ENCODE results near the gene GRHL1. TPM values are rescaled to one million over a fixed set of nuclear protein-coding genes. Genes with fewer than 3 reads are reported as not detected.

Gene GRHL1
- total and polyA plus RNA-seq, 2 of the 4 experiments (the other 2 are of a cell fraction) = 0.18 to 0.21 TPM

DNA sequence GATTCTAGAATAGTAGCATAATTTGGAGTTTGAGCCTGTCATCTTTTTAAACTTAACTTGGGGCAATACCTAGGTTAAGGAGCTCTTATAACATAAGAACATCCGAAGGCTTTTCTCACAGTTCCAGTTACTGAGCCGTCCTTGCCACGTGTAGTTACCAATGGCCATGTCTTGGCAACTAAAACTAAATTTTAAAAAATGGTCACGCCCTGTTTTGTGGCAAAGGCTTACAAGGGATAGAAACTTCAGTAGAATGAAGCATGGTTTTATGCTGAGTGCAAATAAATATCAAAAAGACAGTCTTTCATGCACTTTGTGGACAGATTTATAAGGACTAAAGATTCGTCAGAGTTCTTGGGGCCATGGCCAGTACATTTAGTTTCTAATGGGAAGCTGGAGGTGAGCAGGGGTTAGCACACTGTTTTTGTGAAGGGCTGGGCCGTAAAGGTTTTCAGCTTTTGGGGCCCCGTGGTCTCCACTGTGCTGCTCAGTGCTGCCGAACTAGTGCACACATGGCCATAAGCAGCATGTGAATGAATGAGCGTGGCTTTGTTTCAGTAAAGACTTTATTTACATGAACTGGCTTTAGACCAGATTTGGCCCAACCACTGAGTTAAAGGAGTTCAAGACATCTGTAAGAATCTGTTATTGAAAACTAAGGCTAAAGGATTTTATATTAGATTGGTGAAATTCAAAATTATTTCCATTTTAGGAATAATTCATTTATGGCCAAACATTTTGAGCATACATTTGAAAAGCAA lies 41.1 kb downstream of the GRHL1 start:
- no peak overlapping the region for H3K4me3 ChIP-seq (ENCODE audit: insufficient read depth, low read depth, low read length)
- H2AFZ ChIP-seq (replicated peaks; ENCODE audit: low read length, poor library complexity) = no peak overlapping the region
- ChIA-PET POLR2A (ENCODE audit: unreplicated experiment) (no interaction called here), CTCF (interaction anchor here (1.0 kb wide), 1 partner anchor 8 kb away, joined by 4 read pairs; no protein-coding TSS in a partner anchor)
- H4K20me1 ChIP-seq (ENCODE audit: insufficient read depth, low read length) = no peaks in the 10 kb centered on the region
- no peak overlapping the region for H2BK120ac ChIP-seq (ENCODE audit: low read depth, low read length)
- H3K4ac ChIP-seq (ENCODE audit: low read depth, low read length) = no peak overlapping the region
- DNase-seq (no peak), ATAC-seq (ENCODE audit: low read depth) (no peak)
- no peaks in the 10 kb centered on the region for H3K79me1 ChIP-seq (ENCODE audit: low read depth in 1 of 2, low read length in 2 of 2)
- TF ChIP-seq RAD21 (IDR thresholded peaks at IDR 0.05; ENCODE audit: low read length) = no peak
- no peak for TF ChIP-seq MAZ (IDR thresholded peaks at IDR 0.05; ENCODE audit: borderline replicate concordance, low read depth, low read length)
- TF ChIP-seq RCOR1 (IDR thresholded peaks at IDR 0.05; ENCODE audit: insufficient replicate concordance, low read length) = no peak
- TF ChIP-seq CEBPB (IDR thresholded peaks at IDR 0.05; ENCODE audit: low read depth, low read length) = no peak
- TF ChIP-seq, protein P1, sequence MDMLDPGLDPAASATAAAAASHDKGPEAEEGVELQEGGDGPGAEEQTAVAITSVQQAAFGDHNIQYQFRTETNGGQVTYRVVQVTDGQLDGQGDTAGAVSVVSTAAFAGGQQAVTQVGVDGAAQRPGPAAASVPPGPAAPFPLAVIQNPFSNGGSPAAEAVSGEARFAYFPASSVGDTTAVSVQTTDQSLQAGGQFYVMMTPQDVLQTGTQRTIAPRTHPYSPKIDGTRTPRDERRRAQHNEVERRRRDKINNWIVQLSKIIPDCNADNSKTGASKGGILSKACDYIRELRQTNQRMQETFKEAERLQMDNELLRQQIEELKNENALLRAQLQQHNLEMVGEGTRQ (IDR thresholded peaks at IDR 0.05; ENCODE audit: low read depth, low read length) = no peak
- TF ChIP-seq FOS (IDR thresholded peaks at IDR 0.05; ENCODE audit: low read depth, low read length) = no peak
- no peak for TF ChIP-seq MAFK (IDR thresholded peaks at IDR 0.05; ENCODE audit: low read depth, low read length)
- TF ChIP-seq MXI1 (IDR thresholded peaks at IDR 0.05; ENCODE audit: borderline replicate concordance, low read depth, low read length) = no peak
- TF ChIP-seq RFX5 (IDR thresholded peaks at IDR 0.05; ENCODE audit: low read depth, low read length) = no peak
- TF ChIP-seq BHLHE40 (IDR thresholded peaks at IDR 0.05; ENCODE audit: low read depth, low read length) = no peak
- no peak for TF ChIP-seq SMC3 (IDR thresholded peaks at IDR 0.05; ENCODE audit: low read depth, low read length)
- TF ChIP-seq, protein P2, sequence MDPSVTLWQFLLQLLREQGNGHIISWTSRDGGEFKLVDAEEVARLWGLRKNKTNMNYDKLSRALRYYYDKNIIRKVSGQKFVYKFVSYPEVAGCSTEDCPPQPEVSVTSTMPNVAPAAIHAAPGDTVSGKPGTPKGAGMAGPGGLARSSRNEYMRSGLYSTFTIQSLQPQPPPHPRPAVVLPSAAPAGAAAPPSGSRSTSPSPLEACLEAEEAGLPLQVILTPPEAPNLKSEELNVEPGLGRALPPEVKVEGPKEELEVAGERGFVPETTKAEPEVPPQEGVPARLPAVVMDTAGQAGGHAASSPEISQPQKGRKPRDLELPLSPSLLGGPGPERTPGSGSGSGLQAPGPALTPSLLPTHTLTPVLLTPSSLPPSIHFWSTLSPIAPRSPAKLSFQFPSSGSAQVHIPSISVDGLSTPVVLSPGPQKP (IDR thresholded peaks at IDR 0.05; ENCODE audit: borderline replicate concordance, low read depth, low read length) = no peak
- TF ChIP-seq, protein P3, sequence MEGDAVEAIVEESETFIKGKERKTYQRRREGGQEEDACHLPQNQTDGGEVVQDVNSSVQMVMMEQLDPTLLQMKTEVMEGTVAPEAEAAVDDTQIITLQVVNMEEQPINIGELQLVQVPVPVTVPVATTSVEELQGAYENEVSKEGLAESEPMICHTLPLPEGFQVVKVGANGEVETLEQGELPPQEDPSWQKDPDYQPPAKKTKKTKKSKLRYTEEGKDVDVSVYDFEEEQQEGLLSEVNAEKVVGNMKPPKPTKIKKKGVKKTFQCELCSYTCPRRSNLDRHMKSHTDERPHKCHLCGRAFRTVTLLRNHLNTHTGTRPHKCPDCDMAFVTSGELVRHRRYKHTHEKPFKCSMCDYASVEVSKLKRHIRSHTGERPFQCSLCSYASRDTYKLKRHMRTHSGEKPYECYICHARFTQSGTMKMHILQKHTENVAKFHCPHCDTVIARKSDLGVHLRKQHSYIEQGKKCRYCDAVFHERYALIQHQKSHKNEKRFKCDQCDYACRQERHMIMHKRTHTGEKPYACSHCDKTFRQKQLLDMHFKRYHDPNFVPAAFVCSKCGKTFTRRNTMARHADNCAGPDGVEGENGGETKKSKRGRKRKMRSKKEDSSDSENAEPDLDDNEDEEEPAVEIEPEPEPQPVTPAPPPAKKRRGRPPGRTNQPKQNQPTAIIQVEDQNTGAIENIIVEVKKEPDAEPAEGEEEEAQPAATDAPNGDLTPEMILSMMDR (conservative IDR thresholded peaks at IDR 0.05; ENCODE audit: low read depth, low read length) = no peak
- no peak for TF ChIP-seq CHD1 (IDR thresholded peaks at IDR 0.05; ENCODE audit: low read depth, low read length)
- no peak for TF ChIP-seq POLR2A (IDR thresholded peaks at IDR 0.05; ENCODE audit: low read depth, low read length)
- TF ChIP-seq NFE2L2 (IDR thresholded peaks at IDR 0.05; ENCODE audit: low read depth, low read length) = no peak
- dilution Hi-C loops (cut with HindIII; ENCODE audit: low sequenced_read_pairs, unreplicated experiment) (no loop called here), in situ Hi-C loops (cut with MboI; ENCODE audit: low sequenced_read_pairs) (no loop called here), intact Hi-C loops (cut with micrococcal nuclease) (no loop called here)
- H2AK9ac ChIP-seq (replicated peaks; ENCODE audit: low read depth, low read length, poor library complexity) = no peak overlapping the region
- no peaks in the 10 kb centered on the region for H3K27me3 ChIP-seq (ENCODE audit: control insufficient read depth, insufficient read depth, low read length)
- no peak overlapping the region for H3K23ac ChIP-seq (ENCODE audit: low read depth, low read length)
- no peak overlapping the region for H2AK5ac ChIP-seq (ENCODE audit: low read depth, low read length)
- no peak overlapping the region for H2BK20ac ChIP-seq (ENCODE audit: low read depth, low read length)
- no peak overlapping the region for H2BK15ac ChIP-seq (ENCODE audit: low read depth, low read length)
- H3K9me3 ChIP-seq (ENCODE audit: control insufficient read depth, insufficient read depth, low read length) = no peaks in the 10 kb centered on the region
- no peak overlapping the region for H3K9ac ChIP-seq (ENCODE audit: low read depth, low read length)
- no peak overlapping the region for H4K91ac ChIP-seq (ENCODE audit: insufficient read depth, low read depth, low read length)
- H3K4me1 ChIP-seq (ENCODE audit: control insufficient read depth, insufficient read depth, low read length) = no peaks in the 10 kb centered on the region; the same call in 1 of the 2 replicates
- H3K4me2 ChIP-seq (ENCODE audit: low read depth, low read length) = no peak overlapping the region
- H4K5ac ChIP-seq (ENCODE audit: low read depth, low read length) = no peak overlapping the region
- no peak overlapping the region for H4K8ac ChIP-seq (ENCODE audit: low read depth in 2 of 2, low read length in 2 of 2)
- no peak overlapping the region for H3K18ac ChIP-seq (ENCODE audit: low read depth, low read length)
- WGBS, 2 experiments (ENCODE audit: extremely low coverage in 2 of 2, insufficient read length in 1 of 2) = 91% methylated on average over 4 of the region's 9 CpGs; no CpG with 5 or more reads in 1 of the 2 experiments
- BruUV-seq (replicated peaks) = no TSS peak
- no peak overlapping the region for H3K14ac ChIP-seq (replicated peaks; ENCODE audit: low read depth, low read length)
- no peaks in the 10 kb centered on the region for H3K36me3 ChIP-seq (ENCODE audit: control insufficient read depth, insufficient read depth, low read length)
- no peak overlapping the region for H2BK5ac ChIP-seq (ENCODE audit: low read depth, low read length, poor library complexity, severe bottlenecking)
- H3K56ac ChIP-seq (ENCODE audit: extremely low read depth, insufficient read depth, low read length) = no peak overlapping the region
- no peak overlapping the region for H3K27ac ChIP-seq (ENCODE audit: insufficient read depth, low read length)
- no peaks in the 10 kb centered on the region for H3K9me1 ChIP-seq (ENCODE audit: insufficient read depth, low read length)

Data from IMR-90 (cell line).